Measurements from ENCODE around the gene RNASEH2C. TPM values are rescaled to one million over a fixed set of nuclear protein-coding genes. Genes with fewer than 3 reads are reported as not detected.
"Not testable (repeated sequence)": the region's sequence is repeated elsewhere in the genome, so short reads cannot be mapped to it uniquely, and the experiment has no call there.

RNASEH2C gene
- total RNA-seq, 2 experiments from 2014 or later: 101 to 109 TPM

- H3K36me3 Mint-ChIP-seq (ENCODE audit: low read depth): no peaks in the 10 kb centered on the region
- H3K27me3 Mint-ChIP-seq: peaks cover 2% of the 10 kb centered on the region
- no peaks in the 10 kb centered on the region for H3K9me3 Mint-ChIP-seq
- H3K27ac Mint-ChIP-seq: no peak overlapping the region
- ATAC-seq: no peak
- intact Hi-C loops (cut with micrococcal nuclease): no loop called here
- no peak for DNase-seq
- ChIA-PET CTCF (no interaction called here), POLR2A (interaction anchor here (0.6 kb wide), 1 partner anchor 76 kb away, joined by 3 read pairs; no protein-coding TSS in a partner anchor)
- H3K4me3 Mint-ChIP-seq: no peak overlapping the region
- H3K4me1 Mint-ChIP-seq (ENCODE audit: low read depth): no peaks in the 10 kb centered on the region
- no peak for TF ChIP-seq CTCF (IDR thresholded peaks at IDR 0.05)
Measured at GRCh38 chr11:65685981-65686380, 34.6 kb downstream of the RNASEH2C start.

- H3K4me3 Mint-ChIP-seq; DNase-seq; H3K4me1 Mint-ChIP-seq (ENCODE audit: low read depth); H3K9me3 Mint-ChIP-seq; CTCF ChIA-PET; H3K27ac Mint-ChIP-seq; H3K36me3 Mint-ChIP-seq (ENCODE audit: low read depth); H3K27me3 Mint-ChIP-seq; ATAC-seq; intact Hi-C loops (cut with micrococcal nuclease): not testable (repeated sequence)
- POLR2A ChIA-PET: interaction anchor here (0.6 to 1.5 kb wide), 3 partner anchors 15 to 119 kb away, joined by 3 to 4 read pairs (median 4); no protein-coding TSS in a partner anchor
Measured at GRCh38 chr11:65683480-65683879, 37.1 kb downstream of the RNASEH2C start.

GRCh38 chr11:65680192-65680743 lies 40.3 kb downstream of the RNASEH2C start:
- CTCF ChIA-PET: no interaction called here
- Mint-ChIP-seq H3K27me3 (peaks cover 2% of the 10 kb centered on the region), H3K27ac (no peak overlapping the region), H3K4me1 (ENCODE audit: low read depth) (no peaks in the 10 kb centered on the region), H3K36me3 (ENCODE audit: low read depth) (no peaks in the 10 kb centered on the region), H3K4me3 (no peak overlapping the region), H3K9me3 (no peaks in the 10 kb centered on the region)
- TF ChIP-seq CTCF (IDR thresholded peaks at IDR 0.05): no peak
- intact Hi-C loops (cut with micrococcal nuclease): no loop called here
- ATAC-seq (no peak), DNase-seq (no peak)
- POLR2A ChIA-PET: no interaction called here

GRCh38 chr11:65672982-65673381 lies 47.6 kb downstream of the RNASEH2C start:
- Mint-ChIP-seq H3K9me3 (no peaks in the 10 kb centered on the region), H3K27me3 (no peaks in the 10 kb centered on the region), H3K36me3 (ENCODE audit: low read depth) (no peaks in the 10 kb centered on the region), H3K4me3 (no peak overlapping the region), H3K27ac (no peak overlapping the region), H3K4me1 (ENCODE audit: low read depth) (peaks cover 3% of the 10 kb centered on the region)
- ChIA-PET POLR2A (no interaction called here), CTCF (no interaction called here)
- ATAC-seq: no peak
- intact Hi-C loops (cut with micrococcal nuclease): no loop called here
- TF ChIP-seq CTCF (IDR thresholded peaks at IDR 0.05): no peak
- no peak for DNase-seq

- H3K27me3 Mint-ChIP-seq: no peaks in the 10 kb centered on the region
- POLR2A ChIA-PET: interaction anchor here (0.7 kb wide), 1 partner anchor 270 kb away, joined by 3 read pairs; no protein-coding TSS in a partner anchor
- DNase-seq (peak; percentile 17), ATAC-seq (peak; percentile 71)
- intact Hi-C loops (cut with micrococcal nuclease): no loop called here
- H3K27ac Mint-ChIP-seq: no peak overlapping the region
- no peak overlapping the region for H3K4me3 Mint-ChIP-seq
- no peaks in the 10 kb centered on the region for H3K36me3 Mint-ChIP-seq (ENCODE audit: low read depth)
- no peak for TF ChIP-seq CTCF (IDR thresholded peaks at IDR 0.05)
- H3K4me1 Mint-ChIP-seq (ENCODE audit: low read depth): peaks cover 3% of the 10 kb centered on the region
- CTCF ChIA-PET: interaction anchor here (0.7 to 1.5 kb wide), 3 partner anchors 20 to 216 kb away, joined by 3 to 5 read pairs (median 3); partner anchors contain the start of gene FIBP
- no peaks in the 10 kb centered on the region for H3K9me3 Mint-ChIP-seq
Measured at GRCh38 chr11:65672180-65672860, 48.3 kb downstream of the RNASEH2C start.

Other genes with a start within 250 kb of the RNASEH2C start
- gene MALAT1, start 221.8 kb downstream of the RNASEH2C start, total RNA-seq: 1,000 to 10,000 TPM; 3,856 to 3,869 TPM
- gene SCYL1, start 195.7 kb downstream of the RNASEH2C start, total RNA-seq: 10 to 100 TPM; 71.5 to 76.8 TPM
- gene LTBP3, start 162.4 kb downstream of the RNASEH2C start, total RNA-seq: 10 to 100 TPM; 55.4 to 56.0 TPM
- 10 to 100 TPM; 54.3 to 54.7 TPM for gene ZNRD2, start 150.3 kb downstream of the RNASEH2C start, total RNA-seq
- 10 to 100 TPM; 12.7 to 16.0 TPM for gene FAM89B, start 148.3 kb downstream of the RNASEH2C start, total RNA-seq
- 10 to 100 TPM; 94.0 to 99.4 TPM for gene EHBP1L1, start 144.7 kb downstream of the RNASEH2C start, total RNA-seq
- under 1 TPM in 1 of 2 experiments, not detected in 1; 0.77 TPM for gene KCNK7, start 125.0 kb downstream of the RNASEH2C start, total RNA-seq
- gene MAP3K11, start 106.6 kb downstream of the RNASEH2C start, total RNA-seq: 10 to 100 TPM; 40.3 to 45.6 TPM
- 10 to 100 TPM; 34.3 to 34.4 TPM for gene PCNX3, start 105.0 kb downstream of the RNASEH2C start, total RNA-seq
- gene SIPA1, start 82.7 kb downstream of the RNASEH2C start, total RNA-seq: 100 to 1,000 TPM; 172 to 180 TPM
- gene RELA, start 57.9 kb downstream of the RNASEH2C start, total RNA-seq: 10 to 100 TPM; 65.6 to 72.5 TPM
- 10 to 100 TPM; 67.7 to 71.8 TPM for gene KAT5, start 8.5 kb downstream of the RNASEH2C start, total RNA-seq
- gene AP5B1, start 60.2 kb upstream of the RNASEH2C start, total RNA-seq: 10 to 100 TPM; 30.9 to 31.1 TPM
- 1 to 10 TPM in 1 of 2 experiments, under 1 TPM in 1; 0.90 to 1.2 TPM for gene OVOL1, start 66.3 kb upstream of the RNASEH2C start, total RNA-seq
- gene SNX32, start 113.2 kb upstream of the RNASEH2C start, total RNA-seq: 1 to 10 TPM; 1.6 to 2.1 TPM
- gene CFL1, start 137.4 kb upstream of the RNASEH2C start, total RNA-seq: 1,000 to 10,000 TPM; 1,059 to 1,062 TPM
- gene MUS81, start 139.6 kb upstream of the RNASEH2C start, total RNA-seq: 10 to 100 TPM; 54.7 to 60.2 TPM
- gene EFEMP2, start 152.0 kb upstream of the RNASEH2C start, total RNA-seq: 10 to 100 TPM; 17.1 to 18.0 TPM
- gene CTSW, start 159.0 kb upstream of the RNASEH2C start, total RNA-seq: 100 to 1,000 TPM; 124 to 126 TPM
- 10 to 100 TPM; 78.8 to 79.9 TPM for gene FIBP, start 167.7 kb upstream of the RNASEH2C start, total RNA-seq
- gene CCDC85B, start 169.9 kb upstream of the RNASEH2C start, total RNA-seq: 10 to 100 TPM; 68.8 to 72.4 TPM
- 10 to 100 TPM in 1 of 2 experiments, 1 to 10 TPM in 1; 9.9 to 10.2 TPM for gene FOSL1, start 179.6 kb upstream of the RNASEH2C start, total RNA-seq
- 10 to 100 TPM; 26.2 to 26.3 TPM for gene C11orf68, start 198.3 kb upstream of the RNASEH2C start, total RNA-seq
- 100 to 1,000 TPM; 135 TPM for gene DRAP1, start 198.6 kb upstream of the RNASEH2C start, total RNA-seq
- gene TSGA10IP, start 224.7 kb upstream of the RNASEH2C start, total RNA-seq: not detected
- 10 to 100 TPM; 58.3 to 63.9 TPM for gene SART1, start 240.9 kb upstream of the RNASEH2C start, total RNA-seq